ENCODE results near the gene ZNF2.
"Not testable (repeated sequence)": the region's sequence is repeated elsewhere in the genome, so short reads cannot be mapped to it uniquely, and the experiment has no call there.

DNA sequence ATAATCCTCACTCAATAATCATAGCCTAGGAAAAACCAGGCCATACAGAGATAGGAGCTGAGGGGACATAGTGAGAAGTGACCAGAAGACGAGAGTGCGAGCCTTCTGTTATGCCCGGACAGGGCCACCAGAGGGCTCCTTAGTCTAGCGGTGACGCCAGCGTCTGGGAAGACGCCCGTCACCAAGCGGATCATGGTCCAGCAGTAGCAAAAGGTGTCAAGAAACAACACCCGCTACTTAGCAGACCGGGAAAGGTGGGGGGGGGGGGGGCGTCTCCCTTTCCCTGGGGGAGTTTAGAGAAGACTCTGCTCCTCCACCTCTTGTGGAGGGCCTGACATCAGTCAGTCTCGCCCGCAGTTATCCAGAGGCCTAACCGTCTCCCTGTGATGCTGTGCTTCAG, 27.3 kb downstream of the ZNF2 start:
- TF ChIP-seq EZH2phosphoT487 (IDR thresholded peaks at IDR 0.05; ENCODE audit: low read length), result not testable (repeated sequence)
- TF ChIP-seq, protein P1, sequence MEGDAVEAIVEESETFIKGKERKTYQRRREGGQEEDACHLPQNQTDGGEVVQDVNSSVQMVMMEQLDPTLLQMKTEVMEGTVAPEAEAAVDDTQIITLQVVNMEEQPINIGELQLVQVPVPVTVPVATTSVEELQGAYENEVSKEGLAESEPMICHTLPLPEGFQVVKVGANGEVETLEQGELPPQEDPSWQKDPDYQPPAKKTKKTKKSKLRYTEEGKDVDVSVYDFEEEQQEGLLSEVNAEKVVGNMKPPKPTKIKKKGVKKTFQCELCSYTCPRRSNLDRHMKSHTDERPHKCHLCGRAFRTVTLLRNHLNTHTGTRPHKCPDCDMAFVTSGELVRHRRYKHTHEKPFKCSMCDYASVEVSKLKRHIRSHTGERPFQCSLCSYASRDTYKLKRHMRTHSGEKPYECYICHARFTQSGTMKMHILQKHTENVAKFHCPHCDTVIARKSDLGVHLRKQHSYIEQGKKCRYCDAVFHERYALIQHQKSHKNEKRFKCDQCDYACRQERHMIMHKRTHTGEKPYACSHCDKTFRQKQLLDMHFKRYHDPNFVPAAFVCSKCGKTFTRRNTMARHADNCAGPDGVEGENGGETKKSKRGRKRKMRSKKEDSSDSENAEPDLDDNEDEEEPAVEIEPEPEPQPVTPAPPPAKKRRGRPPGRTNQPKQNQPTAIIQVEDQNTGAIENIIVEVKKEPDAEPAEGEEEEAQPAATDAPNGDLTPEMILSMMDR (IDR thresholded peaks at IDR 0.05; ENCODE audit: low read length), result not testable (repeated sequence)
